Measurements from ENCODE around the gene AFG1L.

Gene AFG1L

GRCh38 chr6:108368431-108369030 lies 73.7 kb downstream of the AFG1L start:
- TF ChIP-seq REST (IDR thresholded peaks at IDR 0.05; ENCODE audit: insufficient read depth in 1 of 2, low read depth in 2 of 2, low read length in 2 of 2) (no peak), FOXP2 (optimal IDR thresholded peaks at IDR 0.05; ENCODE audit: borderline replicate concordance, extremely low read depth, extremely low read length, insufficient read depth) (no peak), POLR2AphosphoS5 (IDR thresholded peaks at IDR 0.05; ENCODE audit: low read depth, low read length) (no peak), TAF1 (IDR thresholded peaks at IDR 0.05; ENCODE audit: borderline replicate concordance, insufficient read depth, low read length) (no peak), SIN3A (IDR thresholded peaks at IDR 0.05; ENCODE audit: borderline replicate concordance, insufficient read depth, low read length) (no peak)

GRCh38 chr6:108380876-108381275 lies 86.0 kb downstream of the AFG1L start:
- TF ChIP-seq SIN3A (IDR thresholded peaks at IDR 0.05; ENCODE audit: borderline replicate concordance, insufficient read depth, low read length) = no peak
- no peak for TF ChIP-seq REST (IDR thresholded peaks at IDR 0.05; ENCODE audit: insufficient read depth in 1 of 2, low read depth in 2 of 2, low read length in 2 of 2)
- TF ChIP-seq TAF1 (IDR thresholded peaks at IDR 0.05; ENCODE audit: borderline replicate concordance, insufficient read depth, low read length) = no peak

GRCh38 chr6:108383981-108384380 lies 89.1 kb downstream of the AFG1L start:
- TF ChIP-seq SIN3A (IDR thresholded peaks at IDR 0.05; ENCODE audit: borderline replicate concordance, insufficient read depth, low read length) = no peak
- no peak for TF ChIP-seq TAF1 (IDR thresholded peaks at IDR 0.05; ENCODE audit: borderline replicate concordance, insufficient read depth, low read length)
- no peak for TF ChIP-seq REST (IDR thresholded peaks at IDR 0.05; ENCODE audit: insufficient read depth in 1 of 2, low read depth in 2 of 2, low read length in 2 of 2)
- no peak for TF ChIP-seq FOXP2 (optimal IDR thresholded peaks at IDR 0.05; ENCODE audit: borderline replicate concordance, extremely low read depth, extremely low read length, insufficient read depth)
- TF ChIP-seq POLR2AphosphoS5 (IDR thresholded peaks at IDR 0.05; ENCODE audit: low read depth, low read length) = no peak

- no peak for TF ChIP-seq REST (IDR thresholded peaks at IDR 0.05; ENCODE audit: insufficient read depth in 1 of 2, low read depth in 2 of 2, low read length in 2 of 2)
- no peak for TF ChIP-seq SIN3A (IDR thresholded peaks at IDR 0.05; ENCODE audit: borderline replicate concordance, insufficient read depth, low read length)
- TF ChIP-seq TAF1 (IDR thresholded peaks at IDR 0.05; ENCODE audit: borderline replicate concordance, insufficient read depth, low read length) = no peak
- TF ChIP-seq POLR2AphosphoS5 (IDR thresholded peaks at IDR 0.05; ENCODE audit: low read depth, low read length) = no peak
- no peak for TF ChIP-seq FOXP2 (optimal IDR thresholded peaks at IDR 0.05; ENCODE audit: borderline replicate concordance, extremely low read depth, extremely low read length, insufficient read depth)
These were observed 100.4 kb downstream of the AFG1L start for GRCh38 chr6:108395297-108395696.

- TF ChIP-seq TAF1 (IDR thresholded peaks at IDR 0.05; ENCODE audit: borderline replicate concordance, insufficient read depth, low read length) = no peak
- no peak for TF ChIP-seq SIN3A (IDR thresholded peaks at IDR 0.05; ENCODE audit: borderline replicate concordance, insufficient read depth, low read length)
- TF ChIP-seq FOXP2 (optimal IDR thresholded peaks at IDR 0.05; ENCODE audit: borderline replicate concordance, extremely low read depth, extremely low read length, insufficient read depth) = no peak
- TF ChIP-seq REST (IDR thresholded peaks at IDR 0.05; ENCODE audit: insufficient read depth in 1 of 2, low read depth in 2 of 2, low read length in 2 of 2) = no peak
- no peak for TF ChIP-seq POLR2AphosphoS5 (IDR thresholded peaks at IDR 0.05; ENCODE audit: low read depth, low read length)
These were observed 108.4 kb downstream of the AFG1L start for GRCh38 chr6:108403236-108403635.

Data from PFSK-1 (cell line).